WI38 (cell line): Measurements from ENCODE around the gene KHDRBS2.

ENCODE experiments used
- H3K4me3 ChIP-seq: 2 replicates; pipeline ENCODE4 v1.5.1; 2011; ENCODE audit warnings: low read depth, mild to moderate bottlenecking, control low read depth, low read length
- TF ChIP-seq, protein P1 (sequence below): IDR thresholded peaks from 2 replicates; pipeline ENCODE4 v1.5.1; 2012; ENCODE audit warnings: low read depth, mild to moderate bottlenecking, control low read depth, low read length

KHDRBS2 gene

DNA sequence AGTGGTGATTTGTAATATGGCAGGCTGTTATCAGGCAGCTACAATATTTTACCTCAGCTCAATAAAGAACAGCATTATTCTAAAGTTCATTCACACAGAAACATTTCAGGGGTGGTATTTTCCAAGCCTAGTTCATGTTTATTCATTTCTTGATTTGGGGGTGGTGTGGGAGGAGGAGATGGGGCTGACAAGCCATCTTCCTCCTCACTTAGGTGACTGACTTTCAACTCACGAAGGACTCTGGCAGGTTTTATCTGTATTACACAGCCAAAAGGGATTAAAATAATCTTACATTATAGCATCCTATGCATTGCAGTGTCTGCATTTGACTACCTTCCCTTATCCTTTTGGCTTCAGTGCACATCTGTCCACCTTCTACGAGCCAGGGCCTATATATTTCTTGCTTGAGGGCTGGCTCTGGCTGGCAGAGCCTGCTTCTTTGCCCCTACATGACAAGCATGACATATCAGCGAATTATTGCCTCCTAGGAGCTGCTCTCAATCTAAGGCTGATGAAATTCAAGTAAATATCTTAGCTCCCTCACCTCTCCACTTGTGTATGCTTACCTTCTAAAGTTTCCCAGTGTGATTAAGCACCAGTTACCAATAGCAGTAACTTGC is 20.0 kb downstream of the KHDRBS2 start:
- H3K4me3 ChIP-seq = no peak overlapping the region
- TF ChIP-seq, protein P1, sequence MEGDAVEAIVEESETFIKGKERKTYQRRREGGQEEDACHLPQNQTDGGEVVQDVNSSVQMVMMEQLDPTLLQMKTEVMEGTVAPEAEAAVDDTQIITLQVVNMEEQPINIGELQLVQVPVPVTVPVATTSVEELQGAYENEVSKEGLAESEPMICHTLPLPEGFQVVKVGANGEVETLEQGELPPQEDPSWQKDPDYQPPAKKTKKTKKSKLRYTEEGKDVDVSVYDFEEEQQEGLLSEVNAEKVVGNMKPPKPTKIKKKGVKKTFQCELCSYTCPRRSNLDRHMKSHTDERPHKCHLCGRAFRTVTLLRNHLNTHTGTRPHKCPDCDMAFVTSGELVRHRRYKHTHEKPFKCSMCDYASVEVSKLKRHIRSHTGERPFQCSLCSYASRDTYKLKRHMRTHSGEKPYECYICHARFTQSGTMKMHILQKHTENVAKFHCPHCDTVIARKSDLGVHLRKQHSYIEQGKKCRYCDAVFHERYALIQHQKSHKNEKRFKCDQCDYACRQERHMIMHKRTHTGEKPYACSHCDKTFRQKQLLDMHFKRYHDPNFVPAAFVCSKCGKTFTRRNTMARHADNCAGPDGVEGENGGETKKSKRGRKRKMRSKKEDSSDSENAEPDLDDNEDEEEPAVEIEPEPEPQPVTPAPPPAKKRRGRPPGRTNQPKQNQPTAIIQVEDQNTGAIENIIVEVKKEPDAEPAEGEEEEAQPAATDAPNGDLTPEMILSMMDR = no peak

DNA sequence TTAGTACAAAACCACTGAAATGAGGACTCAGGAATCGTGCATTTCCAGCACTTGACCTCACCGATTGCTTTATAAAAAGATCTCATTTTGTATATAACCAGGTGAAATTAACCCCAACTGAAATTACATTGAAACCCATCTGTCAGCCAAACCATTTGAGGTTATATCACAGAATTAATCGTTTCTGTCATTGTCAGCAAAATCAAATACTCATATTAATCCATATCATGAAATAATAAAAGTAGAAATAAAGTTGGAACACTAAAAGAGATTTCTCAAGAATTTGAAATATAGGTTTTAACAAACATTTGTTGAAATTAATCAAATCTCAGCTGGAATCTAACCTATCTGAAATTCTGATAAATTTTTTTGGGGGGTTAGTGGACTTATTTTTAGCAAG is 23.7 kb downstream of the KHDRBS2 start:
- H3K4me3 ChIP-seq = no peak overlapping the region
- TF ChIP-seq, protein P1 = no peak

DNA sequence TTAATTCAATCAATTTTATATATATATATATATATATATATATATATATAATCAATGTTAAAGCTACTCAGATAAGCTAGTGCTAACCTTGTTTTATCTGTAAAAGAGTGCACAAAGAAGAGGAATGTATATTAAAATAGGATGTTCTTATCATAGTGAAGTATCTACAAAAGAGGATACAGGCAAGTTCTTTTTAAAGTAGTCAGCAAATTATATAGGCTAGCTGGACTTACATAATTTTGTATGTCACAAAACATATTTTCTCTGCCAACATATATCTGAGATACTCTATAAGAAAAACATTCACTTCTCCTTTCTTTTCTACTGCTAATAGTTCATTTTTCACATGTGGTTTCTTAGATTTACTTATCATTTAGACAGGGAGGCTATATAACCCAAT is 39.9 kb downstream of the KHDRBS2 start:
- TF ChIP-seq, protein P1 = no peak

DNA sequence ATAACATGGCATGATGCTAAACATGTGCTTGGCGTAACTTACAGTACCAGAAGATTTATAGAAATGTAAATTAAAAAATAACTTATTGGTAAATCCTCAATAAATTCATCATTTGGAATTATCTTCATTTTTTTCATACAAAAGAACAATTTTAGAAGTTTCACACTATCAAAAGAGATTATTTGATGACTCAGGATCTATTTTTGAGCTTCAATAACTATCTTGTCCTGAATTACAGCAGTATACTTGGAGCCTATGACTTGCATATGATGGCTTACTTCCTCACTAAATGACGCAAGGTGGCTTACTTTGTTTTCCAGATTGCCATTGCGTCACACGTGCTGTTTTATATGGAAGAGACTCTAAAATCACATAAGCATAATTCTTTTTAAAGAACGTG is 49.2 kb downstream of the KHDRBS2 start:
- TF ChIP-seq, protein P1 = no peak
- H3K4me3 ChIP-seq = no peak overlapping the region

More for the DNA sequence above, 39.9 kb downstream of the KHDRBS2 start:
- H3K4me3 ChIP-seq = no peak overlapping the region

DNA sequence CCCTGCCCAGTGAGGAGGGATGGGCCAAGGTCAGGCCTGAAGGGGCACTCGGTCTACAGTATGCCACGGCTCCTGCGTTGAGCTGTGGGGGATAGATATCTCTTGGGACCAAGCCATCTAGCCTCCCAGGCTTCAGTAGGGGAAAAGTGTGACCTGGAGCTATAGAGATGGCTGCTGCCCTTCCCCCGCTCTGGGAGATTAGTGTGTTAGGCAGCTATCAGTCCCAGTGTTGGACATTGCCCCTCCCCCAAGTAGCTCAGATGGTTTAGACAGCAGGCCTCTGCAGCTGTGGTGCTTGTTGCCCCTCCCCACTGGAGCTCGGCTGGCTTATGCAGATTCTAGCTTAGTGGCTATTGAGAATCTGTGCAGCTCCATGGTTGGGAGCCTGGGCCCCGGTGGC is 56.8 kb downstream of the KHDRBS2 start:
- TF ChIP-seq, protein P1 = no peak
- no peak overlapping the region for H3K4me3 ChIP-seq

DNA sequence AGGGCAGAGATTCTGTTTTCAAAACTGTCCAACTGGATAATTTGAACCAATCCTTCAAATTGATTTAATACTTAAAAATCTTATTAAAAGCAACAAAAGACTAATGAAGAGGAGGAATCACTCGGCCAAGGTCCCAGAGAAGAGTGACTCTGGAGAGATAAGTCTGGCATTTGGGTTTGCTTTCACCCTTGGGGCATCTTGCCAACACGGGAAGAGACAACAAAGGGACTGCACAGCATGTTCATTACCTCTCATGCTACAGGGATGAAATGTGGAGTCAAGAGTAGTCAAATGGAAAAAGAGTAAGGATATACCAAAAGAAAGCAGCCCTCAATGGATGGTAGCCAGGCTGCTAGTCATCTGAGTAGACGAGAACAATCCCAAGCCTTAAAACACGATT is 68.2 kb downstream of the KHDRBS2 start:
- TF ChIP-seq, protein P1 = no peak
- H3K4me3 ChIP-seq = no peak overlapping the region

DNA sequence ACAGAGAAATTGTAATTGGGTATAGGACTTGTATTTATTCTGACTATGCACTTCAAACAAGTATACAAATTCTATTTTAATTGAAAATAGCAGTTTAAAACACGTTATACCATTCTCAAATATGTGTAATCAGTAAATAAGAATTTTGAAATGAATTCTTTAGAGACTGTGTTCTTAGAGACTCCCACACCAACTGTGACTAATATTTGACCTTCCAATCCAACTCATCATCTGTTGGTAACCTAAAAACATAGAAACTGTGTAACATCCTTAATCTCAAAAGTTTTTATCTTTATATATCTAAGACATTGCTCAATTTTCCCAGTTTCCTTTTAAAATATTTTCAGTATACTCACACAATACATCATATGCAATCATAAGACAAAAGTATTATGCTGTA is 83.9 kb downstream of the KHDRBS2 start:
- TF ChIP-seq, protein P1 = no peak
- H3K4me3 ChIP-seq = no peak overlapping the region
